Measurements from ENCODE around the gene CCDC124. TPM values are rescaled to one million over a fixed set of nuclear protein-coding genes. Genes with fewer than 3 reads are reported as not detected.

CCDC124 gene
- polyA plus RNA-seq (2012; rRNA removed): 157 and 231 TPM in 2 replicates
- polyA plus RNA-seq (2012; cell fraction: cytosol; rRNA removed): 136 and 171 TPM in 2 replicates
- polyA plus RNA-seq (2012; cell fraction: nucleus; rRNA removed): 162 and 202 TPM in 2 replicates

DNA sequence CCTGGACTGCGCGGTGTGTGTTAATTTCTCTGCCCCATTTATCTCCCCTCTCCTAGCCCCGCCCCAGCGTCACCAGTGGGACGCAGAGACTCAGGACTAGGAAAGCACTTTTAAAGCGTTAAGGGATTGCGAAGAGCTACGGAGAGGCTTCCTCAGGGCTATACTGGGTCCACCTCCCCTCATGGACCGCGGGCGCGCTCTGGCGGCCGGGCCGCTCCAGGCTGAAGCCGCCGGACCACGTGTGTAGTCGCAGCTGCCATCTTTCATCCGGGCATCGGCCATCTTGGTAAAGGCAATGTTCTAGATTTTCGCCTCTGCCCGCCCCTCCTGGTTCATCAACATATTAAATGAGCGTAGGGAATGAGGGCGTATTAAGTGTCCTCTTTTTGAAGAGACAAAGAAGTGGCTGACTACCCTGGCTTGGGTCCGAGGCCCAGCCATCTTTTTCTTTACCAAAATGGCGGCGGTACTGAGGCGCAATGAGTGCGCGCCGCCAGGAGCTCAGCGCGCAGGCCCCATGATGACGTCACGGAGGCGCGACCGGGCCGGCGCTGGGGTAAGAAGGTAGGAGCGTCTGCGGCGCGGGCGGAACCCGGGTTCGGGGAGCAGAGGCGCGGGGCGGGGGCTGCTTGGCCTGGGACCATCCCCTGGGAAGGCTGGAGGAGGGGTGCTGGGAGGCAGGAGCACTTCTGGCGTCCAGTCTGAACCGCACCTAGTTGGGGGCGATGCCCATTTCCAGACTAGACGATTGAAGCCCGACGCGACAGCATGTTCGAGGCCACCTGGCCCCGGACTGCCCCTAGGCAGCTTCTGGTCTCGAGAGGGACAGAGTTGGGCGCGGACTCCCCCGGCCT, at the start of gene CCDC124:
TSS of gene CCDC124 (plus strand) at position 531 of the 854 bp plus-strand sequence. CDS start 3,406 bp downstream, outside the sequence.
- Histone ChIP-seq H3K27me3 (ENCODE audit: insufficient read depth) (no peaks in the 10 kb centered on the region), H3K27ac (ENCODE audit: low read depth in 2 of 2, low read length in 1 of 2) (peak within 1 kb of the TSS; percentile 80 to 86), H3K9me3 (no peaks in the 10 kb centered on the region), H2AFZ (ENCODE audit: low read depth) (peak within 1 kb of the TSS; percentile 94), H3K4me1 (ENCODE audit: control insufficient read depth in 1 of 2, insufficient read depth in 2 of 2, low read depth in 1 of 2, low read length in 1 of 2) (peaks cover 0 to 10% of the 10 kb centered on the region in 2 experiments; a peak in 1 of 4 replicates), H3K36me3 (replicated peaks in 1 of 2; ENCODE audit: control insufficient read depth in 1 of 2, insufficient read depth in 2 of 2, low read length in 1 of 2) (no peaks in the 10 kb centered on the region), H4K20me1 (ENCODE audit: insufficient read depth) (peaks cover 1% of the 10 kb centered on the region; the same call in 1 of the 2 replicates), H3K4me3 (ENCODE audit: low read depth in 2 of 2, low read length in 1 of 2) (peak within 1 kb of the TSS; percentile 71 to 85), H3K4me2 (peak within 1 kb of the TSS; percentile 96), H3K79me2 (ENCODE audit: insufficient read depth) (peaks cover 22% of the 10 kb centered on the region), H3K9me2 (no peaks in the 10 kb centered on the region), H3K9ac (peak within 1 kb of the TSS; percentile 87), H3F3A (replicated peaks; ENCODE audit: insufficient read depth) (no peaks in the 10 kb centered on the region)
- POLR2A ChIA-PET: interaction anchor here (1.4 to 2.4 kb wide), 2 partner anchors 68 to 73 kb away, joined by 12 to 27 read pairs; partner anchors contain the start of gene RPL18A
- DNase-seq: peak; percentile 95
- TF ChIP-seq SMC3 (IDR thresholded peaks at IDR 0.05; ENCODE audit: low read depth, low read length) (peak; percentile 91), FOXJ3 (CRISPR knock-in tag; IDR thresholded peaks at IDR 0.05) (no peak), FOXM1 (IDR thresholded peaks at IDR 0.05; ENCODE audit: low read depth) (no peak), NRF1 (IDR thresholded peaks at IDR 0.05; ENCODE audit: low read depth, low read length) (peak; percentile 76), CHD2 (IDR thresholded peaks at IDR 0.05; ENCODE audit: low read length, partially characterized antibody) (no peak), RCOR1 (IDR thresholded peaks at IDR 0.05; ENCODE audit: low read length) (peak; percentile 83), ELF1 (IDR thresholded peaks at IDR 0.05) (peak; percentile 41; the same call in 1 of the 2 replicates), MXI1 (IDR thresholded peaks at IDR 0.05; ENCODE audit: low read depth, low read length) (peak; percentile 88), POLR2AphosphoS5 (IDR thresholded peaks at IDR 0.05; ENCODE audit: low read depth, low read length) (peak; percentile 88), USF1 (IDR thresholded peaks at IDR 0.05; ENCODE audit: borderline replicate concordance, low read depth) (peak; percentile 95), USF2 (IDR thresholded peaks at IDR 0.05; ENCODE audit: borderline replicate concordance, low read depth, low read length) (no peak; the same call in 1 of the 2 replicates), TAF1 (IDR thresholded peaks at IDR 0.05; ENCODE audit: borderline replicate concordance, low read depth, low read length) (no peak), YY1 (IDR thresholded peaks at IDR 0.05; ENCODE audit: low read depth) (peak; percentile 100), CTCF (IDR thresholded peaks at IDR 0.05) (peak; percentile 93), RAD21 (IDR thresholded peaks at IDR 0.05; ENCODE audit: low read length) (peak; percentile 83), FOSL2 (IDR thresholded peaks at IDR 0.05; ENCODE audit: borderline replicate concordance, low read depth) (no peak)
- TF ChIP-seq, protein P1, sequence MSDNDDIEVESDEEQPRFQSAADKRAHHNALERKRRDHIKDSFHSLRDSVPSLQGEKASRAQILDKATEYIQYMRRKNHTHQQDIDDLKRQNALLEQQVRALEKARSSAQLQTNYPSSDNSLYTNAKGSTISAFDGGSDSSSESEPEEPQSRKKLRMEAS (IDR thresholded peaks at IDR 0.05; ENCODE audit: low read depth): peak; percentile 97
- TF ChIP-seq, protein P2, sequence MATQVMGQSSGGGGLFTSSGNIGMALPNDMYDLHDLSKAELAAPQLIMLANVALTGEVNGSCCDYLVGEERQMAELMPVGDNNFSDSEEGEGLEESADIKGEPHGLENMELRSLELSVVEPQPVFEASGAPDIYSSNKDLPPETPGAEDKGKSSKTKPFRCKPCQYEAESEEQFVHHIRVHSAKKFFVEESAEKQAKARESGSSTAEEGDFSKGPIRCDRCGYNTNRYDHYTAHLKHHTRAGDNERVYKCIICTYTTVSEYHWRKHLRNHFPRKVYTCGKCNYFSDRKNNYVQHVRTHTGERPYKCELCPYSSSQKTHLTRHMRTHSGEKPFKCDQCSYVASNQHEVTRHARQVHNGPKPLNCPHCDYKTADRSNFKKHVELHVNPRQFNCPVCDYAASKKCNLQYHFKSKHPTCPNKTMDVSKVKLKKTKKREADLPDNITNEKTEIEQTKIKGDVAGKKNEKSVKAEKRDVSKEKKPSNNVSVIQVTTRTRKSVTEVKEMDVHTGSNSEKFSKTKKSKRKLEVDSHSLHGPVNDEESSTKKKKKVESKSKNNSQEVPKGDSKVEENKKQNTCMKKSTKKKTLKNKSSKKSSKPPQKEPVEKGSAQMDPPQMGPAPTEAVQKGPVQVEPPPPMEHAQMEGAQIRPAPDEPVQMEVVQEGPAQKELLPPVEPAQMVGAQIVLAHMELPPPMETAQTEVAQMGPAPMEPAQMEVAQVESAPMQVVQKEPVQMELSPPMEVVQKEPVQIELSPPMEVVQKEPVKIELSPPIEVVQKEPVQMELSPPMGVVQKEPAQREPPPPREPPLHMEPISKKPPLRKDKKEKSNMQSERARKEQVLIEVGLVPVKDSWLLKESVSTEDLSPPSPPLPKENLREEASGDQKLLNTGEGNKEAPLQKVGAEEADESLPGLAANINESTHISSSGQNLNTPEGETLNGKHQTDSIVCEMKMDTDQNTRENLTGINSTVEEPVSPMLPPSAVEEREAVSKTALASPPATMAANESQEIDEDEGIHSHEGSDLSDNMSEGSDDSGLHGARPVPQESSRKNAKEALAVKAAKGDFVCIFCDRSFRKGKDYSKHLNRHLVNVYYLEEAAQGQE (IDR thresholded peaks at IDR 0.05; ENCODE audit: low read depth, low read length): peak; percentile 52; the same call in 1 of the 2 replicates
- TF ChIP-seq, protein P3, sequence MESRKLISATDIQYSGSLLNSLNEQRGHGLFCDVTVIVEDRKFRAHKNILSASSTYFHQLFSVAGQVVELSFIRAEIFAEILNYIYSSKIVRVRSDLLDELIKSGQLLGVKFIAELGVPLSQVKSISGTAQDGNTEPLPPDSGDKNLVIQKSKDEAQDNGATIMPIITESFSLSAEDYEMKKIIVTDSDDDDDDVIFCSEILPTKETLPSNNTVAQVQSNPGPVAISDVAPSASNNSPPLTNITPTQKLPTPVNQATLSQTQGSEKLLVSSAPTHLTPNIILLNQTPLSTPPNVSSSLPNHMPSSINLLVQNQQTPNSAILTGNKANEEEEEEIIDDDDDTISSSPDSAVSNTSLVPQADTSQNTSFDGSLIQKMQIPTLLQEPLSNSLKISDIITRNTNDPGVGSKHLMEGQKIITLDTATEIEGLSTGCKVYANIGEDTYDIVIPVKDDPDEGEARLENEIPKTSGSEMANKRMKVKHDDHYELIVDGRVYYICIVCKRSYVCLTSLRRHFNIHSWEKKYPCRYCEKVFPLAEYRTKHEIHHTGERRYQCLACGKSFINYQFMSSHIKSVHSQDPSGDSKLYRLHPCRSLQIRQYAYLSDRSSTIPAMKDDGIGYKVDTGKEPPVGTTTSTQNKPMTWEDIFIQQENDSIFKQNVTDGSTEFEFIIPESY (IDR thresholded peaks at IDR 0.05; ENCODE audit: borderline replicate concordance, low read depth): no peak
- 2% methylated on average over 35 of the region's 64 CpGs for WGBS (ENCODE audit: low lambda C conversion rate)
- CTCF ChIA-PET: interaction anchor here (0.6 to 21.7 kb wide), 28 partner anchors 12 to 389 kb away, joined by 3 to 464 read pairs (median 4); partner anchors contain the start of genes PIK3R2, RPL18A and SLC5A5
